Activated CD4-positive, alpha-beta T cell treated with anti-CD3 and anti-CD28 coated beads for 36 hours (primary cell): ENCODE measurements around the gene CRAMP1. TPM values are rescaled to one million over a fixed set of nuclear protein-coding genes. Genes with fewer than 3 reads are reported as not detected.

Experiments
- ATAC-seq: fragments of 200-7000 bp; cut with Tn5 transposase; one replicate; pipeline ENCODE4 v1.10.0; 2021; ENCODE audit warnings: mild to moderate bottlenecking, moderate library complexity
- CTCF ChIA-PET: fragments of 350-600 bp; sonication (Branson Sonifier 250); formaldehyde crosslinking; loops from one replicate; lab custom pipeline; 2021; ENCODE audit warnings: antibody characterized with exemption; lab: Charles Lee
- POLR2A ChIA-PET: fragments of 350-600 bp; sonication (Branson Sonifier 250); formaldehyde crosslinking; loops from one replicate; lab custom pipeline; 2021; ENCODE audit warnings: antibody characterized with exemption, inconsistent platforms; lab: Charles Lee
- DNase-seq: peaks from one replicate; pipeline ENCODE4 v3.0.0-alpha.2; 2020
- H3K27ac Mint-ChIP-seq: one replicate; pipeline ENCODE4 v1.8.0; 2021; ENCODE audit warnings: mixed read lengths
- H3K27me3 Mint-ChIP-seq: one replicate; pipeline ENCODE4 v1.8.0; 2021; ENCODE audit warnings: mixed read lengths
- H3K36me3 Mint-ChIP-seq: one replicate; pipeline ENCODE4 v1.8.0; 2021; ENCODE audit warnings: low read depth, mixed read lengths
- H3K4me1 Mint-ChIP-seq: one replicate; pipeline ENCODE4 v1.8.0; 2021; ENCODE audit warnings: mixed read lengths
- H3K4me3 Mint-ChIP-seq: one replicate; pipeline ENCODE4 v1.8.0; 2021; ENCODE audit warnings: mild to moderate bottlenecking, moderate library complexity, mixed read lengths
- H3K9me3 Mint-ChIP-seq: one replicate; pipeline ENCODE4 v1.8.0; 2021; ENCODE audit warnings: low read depth, mixed read lengths
- intact Hi-C, 2 experiments: fragments of 100-400 bp; cut with DNase I in 1 of 2; cut with micrococcal nuclease in 1 of 2; formaldehyde crosslinking; loops; one replicate each; pipeline versions ENCODE4 v1.14.2 to v1.15.1; 2022 to 2024; cut with DNase I, micrococcal nuclease
- total RNA-seq, 2 experiments: library from RNA; stranded (reverse); gene quantifications; one replicate each; pipeline ENCODE4 v1.2.3, GENCODE V29; 2021

Gene CRAMP1
- total RNA-seq, 2 experiments from 2014 or later = 14.1 to 15.0 TPM

- ChIA-PET CTCF (interaction anchor here (0.6 kb wide), 1 partner anchor 404 kb away, joined by 3 read pairs; no protein-coding TSS in a partner anchor), POLR2A (no interaction called here)
- intact Hi-C loops = no loop called here
- Mint-ChIP-seq H3K9me3 (no peaks in the 10 kb centered on the region), H3K4me1 (no peaks in the 10 kb centered on the region), H3K36me3 (peaks cover 25% of the 10 kb centered on the region), H3K4me3 (no peak overlapping the region), H3K27ac (no peak overlapping the region), H3K27me3 (no peaks in the 10 kb centered on the region)
- DNase-seq (no peak), ATAC-seq (no peak)
These were observed 49.7 kb downstream of the CRAMP1 start for GRCh38 chr16:1661826-1662225.

- Mint-ChIP-seq H3K4me1 (no peaks in the 10 kb centered on the region), H3K4me3 (no peak overlapping the region), H3K9me3 (no peaks in the 10 kb centered on the region), H3K27me3 (no peaks in the 10 kb centered on the region), H3K36me3 (peaks cover 27% of the 10 kb centered on the region), H3K27ac (no peak overlapping the region)
- intact Hi-C loops = no loop called here
- no peak for DNase-seq
- ChIA-PET POLR2A (no interaction called here), CTCF (no interaction called here)
- no peak for ATAC-seq
These were observed 50.4 kb downstream of the CRAMP1 start for GRCh38 chr16:1662543-1662942.

- H3K36me3 Mint-ChIP-seq = peaks cover 31% of the 10 kb centered on the region
- CTCF ChIA-PET = no interaction called here
These were observed 53.7 kb downstream of the CRAMP1 start for GRCh38 chr16:1665829-1666228.

GRCh38 chr16:1666316-1666715, 54.2 kb downstream of the CRAMP1 start:
- Mint-ChIP-seq H3K4me3 (no peak overlapping the region), H3K27me3 (no peaks in the 10 kb centered on the region), H3K36me3 (peaks cover 35% of the 10 kb centered on the region), H3K9me3 (no peaks in the 10 kb centered on the region), H3K27ac (no peak overlapping the region), H3K4me1 (no peaks in the 10 kb centered on the region)
- DNase-seq (no peak), ATAC-seq (no peak)
- CTCF ChIA-PET = no interaction called here
- intact Hi-C loops = no loop called here
- POLR2A ChIA-PET = no interaction called here

More at GRCh38 chr16:1665829-1666228, 53.7 kb downstream of the CRAMP1 start:
- ATAC-seq (no peak), DNase-seq (no peak)
- Mint-ChIP-seq H3K27me3 (no peaks in the 10 kb centered on the region), H3K27ac (no peak overlapping the region), H3K4me1 (no peaks in the 10 kb centered on the region), H3K9me3 (no peaks in the 10 kb centered on the region), H3K4me3 (no peak overlapping the region)
- intact Hi-C loops = no loop called here
- POLR2A ChIA-PET = no interaction called here

- CTCF ChIA-PET = interaction anchor here (1.2 kb wide), 1 partner anchor 11 kb away, joined by 5 read pairs; the partner anchor contains the start of gene JPT2
- POLR2A ChIA-PET = interaction anchor here (0.5 kb wide), 1 partner anchor 70 kb away, joined by 4 read pairs; no protein-coding TSS in a partner anchor
- no peak overlapping the region for H3K4me3 Mint-ChIP-seq
- no peaks in the 10 kb centered on the region for H3K9me3 Mint-ChIP-seq
- H3K36me3 Mint-ChIP-seq = peaks cover 38% of the 10 kb centered on the region
- no peaks in the 10 kb centered on the region for H3K4me1 Mint-ChIP-seq
- intact Hi-C loops = no loop called here
- no peak overlapping the region for H3K27ac Mint-ChIP-seq
- no peaks in the 10 kb centered on the region for H3K27me3 Mint-ChIP-seq
- no peak for ATAC-seq
- no peak for DNase-seq
These were observed 55.1 kb downstream of the CRAMP1 start for GRCh38 chr16:1667271-1667670.

GRCh38 chr16:1667916-1668315, 55.8 kb downstream of the CRAMP1 start:
- no peak for ATAC-seq
- Mint-ChIP-seq H3K9me3 (no peaks in the 10 kb centered on the region), H3K27me3 (no peaks in the 10 kb centered on the region), H3K4me1 (no peaks in the 10 kb centered on the region), H3K4me3 (no peak overlapping the region), H3K27ac (no peak overlapping the region), H3K36me3 (peaks cover 40% of the 10 kb centered on the region)
- POLR2A ChIA-PET = interaction anchor here (0.5 kb wide), 1 partner anchor 71 kb away, joined by 4 read pairs; no protein-coding TSS in a partner anchor
- intact Hi-C loops = no loop called here
- DNase-seq = no peak
- CTCF ChIA-PET = interaction anchor here (1.2 kb wide), 1 partner anchor 10 kb away, joined by 5 read pairs; the partner anchor contains the start of gene JPT2

- ATAC-seq = no peak
- Mint-ChIP-seq H3K9me3 (no peaks in the 10 kb centered on the region), H3K4me1 (no peaks in the 10 kb centered on the region), H3K27me3 (no peaks in the 10 kb centered on the region), H3K36me3 (peaks cover 40% of the 10 kb centered on the region), H3K27ac (no peak overlapping the region), H3K4me3 (no peak overlapping the region)
- POLR2A ChIA-PET = no interaction called here
- CTCF ChIA-PET = no interaction called here
- intact Hi-C loops = no loop called here
- DNase-seq = no peak
These were observed 56.6 kb downstream of the CRAMP1 start for GRCh38 chr16:1668612-1669319.

- ChIA-PET POLR2A (no interaction called here), CTCF (no interaction called here)
- Mint-ChIP-seq H3K4me1 (no peaks in the 10 kb centered on the region), H3K36me3 (peaks cover 37% of the 10 kb centered on the region), H3K27me3 (no peaks in the 10 kb centered on the region), H3K27ac (no peak overlapping the region), H3K4me3 (no peak overlapping the region), H3K9me3 (no peaks in the 10 kb centered on the region)
- ATAC-seq = no peak
- intact Hi-C loops = no loop called here
- DNase-seq = no peak
These were observed 57.5 kb downstream of the CRAMP1 start for GRCh38 chr16:1669698-1670097.

GRCh38 chr16:1670371-1670770, 58.2 kb downstream of the CRAMP1 start:
- CTCF ChIA-PET = no interaction called here
- POLR2A ChIA-PET = no interaction called here
- Mint-ChIP-seq H3K4me3 (no peak overlapping the region), H3K27ac (no peak overlapping the region), H3K9me3 (no peaks in the 10 kb centered on the region), H3K36me3 (peaks cover 38% of the 10 kb centered on the region), H3K4me1 (no peaks in the 10 kb centered on the region), H3K27me3 (no peaks in the 10 kb centered on the region)
- no peak for ATAC-seq
- intact Hi-C loops = no loop called here
- DNase-seq = no peak

GRCh38 chr16:1670866-1671265, 58.7 kb downstream of the CRAMP1 start:
- Mint-ChIP-seq H3K27me3 (no peaks in the 10 kb centered on the region), H3K27ac (no peak overlapping the region), H3K4me3 (no peak overlapping the region), H3K4me1 (no peaks in the 10 kb centered on the region), H3K36me3 (peaks cover 38% of the 10 kb centered on the region), H3K9me3 (no peaks in the 10 kb centered on the region)
- intact Hi-C loops = no loop called here
- ATAC-seq (no peak), DNase-seq (no peak)
- ChIA-PET POLR2A (no interaction called here), CTCF (no interaction called here)

- DNase-seq (no peak), ATAC-seq (no peak)
- peaks cover 2% of the 10 kb centered on the region for H3K4me1 Mint-ChIP-seq
- intact Hi-C loops = no loop called here
- ChIA-PET POLR2A (no interaction called here), CTCF (interaction anchor here (0.7 to 0.8 kb wide), 2 partner anchors 66 to 123 kb away, joined by 3 to 4 read pairs; no protein-coding TSS in a partner anchor)
- H3K4me3 Mint-ChIP-seq = no peak overlapping the region
- no peaks in the 10 kb centered on the region for H3K9me3 Mint-ChIP-seq
- H3K27me3 Mint-ChIP-seq = no peaks in the 10 kb centered on the region
- H3K27ac Mint-ChIP-seq = no peak overlapping the region
- H3K36me3 Mint-ChIP-seq = peaks cover 36% of the 10 kb centered on the region
These were observed 61.4 kb downstream of the CRAMP1 start for GRCh38 chr16:1673424-1674151.

GRCh38 chr16:1674306-1674705, 62.1 kb downstream of the CRAMP1 start:
- no peak overlapping the region for H3K4me3 Mint-ChIP-seq
- POLR2A ChIA-PET = no interaction called here
- DNase-seq (no peak), ATAC-seq (no peak)
- no peaks in the 10 kb centered on the region for H3K9me3 Mint-ChIP-seq
- peaks cover 37% of the 10 kb centered on the region for H3K36me3 Mint-ChIP-seq
- H3K27me3 Mint-ChIP-seq = no peaks in the 10 kb centered on the region
- intact Hi-C loops = no loop called here
- peaks cover 8% of the 10 kb centered on the region for H3K4me1 Mint-ChIP-seq
- H3K27ac Mint-ChIP-seq = no peak overlapping the region
- CTCF ChIA-PET = no interaction called here
